ENCODE measurements around the gene RASAL2. TPM values are rescaled to one million over a fixed set of nuclear protein-coding genes. Genes with fewer than 3 reads are reported as not detected.

RASAL2 gene
- total RNA-seq, 1 experiment from 2014 or later = 22.2 TPM

GRCh38 chr1:178371933-178372388, 278.1 kb downstream of the RASAL2 start:
- no peak overlapping the region for H2AK5ac ChIP-seq (ENCODE audit: insufficient read length, low read length)
- no peaks in the 10 kb centered on the region for H3K9me3 ChIP-seq (ENCODE audit: control insufficient read depth, low read depth, low read length)
- no peak overlapping the region for H2BK120ac ChIP-seq (ENCODE audit: low read depth, low read length, poor library complexity, severe bottlenecking)
- DNase-seq = no peak
- no peak overlapping the region for H3K18ac ChIP-seq (ENCODE audit: insufficient read length, low read depth, low read length)
- H3K27me3 ChIP-seq (ENCODE audit: insufficient read depth, low read length) = no peaks in the 10 kb centered on the region
- H3K4me2 ChIP-seq (ENCODE audit: insufficient read depth, insufficient read length, low read length) = peak overlapping the region; percentile 1
- no peak overlapping the region for H2BK15ac ChIP-seq (ENCODE audit: low read depth, low read length)
- Mint-ChIP-seq H3K27me3 (ENCODE audit: low read depth) (no peaks in the 10 kb centered on the region), H3K27ac (no peak overlapping the region), H3K4me1 (peaks cover 10 to 13% of the 10 kb centered on the region in 2 experiments), H3K36me3 (ENCODE audit: insufficient read depth in 1 of 3, low read depth in 3 of 3) (no peaks in the 10 kb centered on the region), H3K4me3 (no peak overlapping the region), H3K9me3 (no peaks in the 10 kb centered on the region)
- H3K4me1 ChIP-seq (ENCODE audit: insufficient read depth, low read length) = peaks cover 6% of the 10 kb centered on the region; the same call in 1 of the 2 replicates
- no peak overlapping the region for H2BK20ac ChIP-seq (ENCODE audit: low read depth, low read length, poor library complexity, severe bottlenecking)
- no peak overlapping the region for H4K5ac ChIP-seq (ENCODE audit: insufficient read length, low read depth, low read length)
- TF ChIP-seq, protein P1, sequence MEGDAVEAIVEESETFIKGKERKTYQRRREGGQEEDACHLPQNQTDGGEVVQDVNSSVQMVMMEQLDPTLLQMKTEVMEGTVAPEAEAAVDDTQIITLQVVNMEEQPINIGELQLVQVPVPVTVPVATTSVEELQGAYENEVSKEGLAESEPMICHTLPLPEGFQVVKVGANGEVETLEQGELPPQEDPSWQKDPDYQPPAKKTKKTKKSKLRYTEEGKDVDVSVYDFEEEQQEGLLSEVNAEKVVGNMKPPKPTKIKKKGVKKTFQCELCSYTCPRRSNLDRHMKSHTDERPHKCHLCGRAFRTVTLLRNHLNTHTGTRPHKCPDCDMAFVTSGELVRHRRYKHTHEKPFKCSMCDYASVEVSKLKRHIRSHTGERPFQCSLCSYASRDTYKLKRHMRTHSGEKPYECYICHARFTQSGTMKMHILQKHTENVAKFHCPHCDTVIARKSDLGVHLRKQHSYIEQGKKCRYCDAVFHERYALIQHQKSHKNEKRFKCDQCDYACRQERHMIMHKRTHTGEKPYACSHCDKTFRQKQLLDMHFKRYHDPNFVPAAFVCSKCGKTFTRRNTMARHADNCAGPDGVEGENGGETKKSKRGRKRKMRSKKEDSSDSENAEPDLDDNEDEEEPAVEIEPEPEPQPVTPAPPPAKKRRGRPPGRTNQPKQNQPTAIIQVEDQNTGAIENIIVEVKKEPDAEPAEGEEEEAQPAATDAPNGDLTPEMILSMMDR (conservative IDR thresholded peaks at IDR 0.05) = no peak
- H2BK12ac ChIP-seq (ENCODE audit: insufficient read length, low read depth, low read length) = no peak overlapping the region
- H3K23ac ChIP-seq (ENCODE audit: insufficient read length, low read depth, low read length) = no peak overlapping the region
- H3K14ac ChIP-seq (ENCODE audit: insufficient read depth, low read length) = no peak overlapping the region
- no peaks in the 10 kb centered on the region for H3K79me1 ChIP-seq (ENCODE audit: insufficient read depth, low read depth, low read length, poor library complexity, severe bottlenecking)
- no peak overlapping the region for H2AFZ ChIP-seq (ENCODE audit: low read length)
- no peak overlapping the region for H2BK5ac ChIP-seq (ENCODE audit: insufficient read length, low read length)
- no peaks in the 10 kb centered on the region for H3K79me2 ChIP-seq (ENCODE audit: insufficient read depth, low read length)
- no peak overlapping the region for H3K27ac ChIP-seq (ENCODE audit: insufficient read length, low read depth, low read length)
- H3T11ph ChIP-seq (ENCODE audit: low read length) = no peak overlapping the region
- no peak overlapping the region for H4K8ac ChIP-seq (replicated peaks; ENCODE audit: insufficient read length, low read depth, low read length)
- H3K23me2 ChIP-seq (ENCODE audit: insufficient read length, low read depth, low read length, poor library complexity, severe bottlenecking) = no peaks in the 10 kb centered on the region
- H4K91ac ChIP-seq (ENCODE audit: insufficient read length, low read depth, low read length) = no peak overlapping the region
- no peak overlapping the region for H3K56ac ChIP-seq (ENCODE audit: insufficient read length, low read depth, low read length)
- H3K9ac ChIP-seq (ENCODE audit: extremely low read depth, insufficient read length, low read length) = no peak overlapping the region
- no peak overlapping the region for H3K4ac ChIP-seq (ENCODE audit: low read depth, low read length)
- no CpG with 5 or more reads among the region's 4 CpGs for WGBS (ENCODE audit: extremely low coverage, insufficient read length, low lambda C conversion rate)
- H4K20me1 ChIP-seq (ENCODE audit: control insufficient read depth, insufficient read depth, insufficient read length) = no peaks in the 10 kb centered on the region
